B cell (primary cell): ENCODE measurements around the gene GABRR3. TPM values are rescaled to one million over a fixed set of nuclear protein-coding genes. Genes with fewer than 3 reads are reported as not detected.

Experiments
- ATAC-seq: fragments of 200-7000 bp; cut with Tn5 transposase; one replicate; pipeline ENCODE4 v1.10.0; 2021; ENCODE audit warnings: low read depth, mild to moderate bottlenecking, moderate number of reproducible peaks, moderate library complexity
- CTCF ChIA-PET: fragments of 350-600 bp; sonication (Branson Sonifier 250); formaldehyde crosslinking; loops from one replicate; lab custom pipeline; 2021; ENCODE audit warnings: antibody characterized with exemption, inconsistent platforms; lab: Charles Lee
- POLR2A ChIA-PET: fragments of 350-600 bp; sonication (Branson Sonifier 250); formaldehyde crosslinking; loops from one replicate; lab custom pipeline; 2021; ENCODE audit warnings: antibody characterized with exemption; lab: Charles Lee
- DNase-seq: peaks from one replicate; pipeline ENCODE4 v3.0.0; 2013
- H2AFZ ChIP-seq: 2 replicates; pipeline ENCODE4 v1.6.1; 2012; ENCODE audit warnings: mild to moderate bottlenecking, low read depth, low read length; ENCODE audit not compliant: insufficient read depth, poor library complexity, severe bottlenecking
- H3K27ac ChIP-seq, 2 donors: 1 replicate in 1 of 2; 2 replicates in 1 of 2; pipeline ENCODE4 v1.5.1; 2012 to 2013; ENCODE audit warnings: low read length in 2 of 2, mild to moderate bottlenecking in 2 of 2, moderate library complexity in 1 of 2
- H3K27me3 ChIP-seq, 4 experiments: fragments of 200-600 bp in 1 of 4; sonication (generic) in 1 of 4; replicated peaks in 1 of 4; 1 replicate in 2 of 4; 2 replicates in 2 of 4; pipeline versions ENCODE4 v1.6.1 to v1.7.0; 2013 to 2016; ENCODE audit warnings: low read length in 3 of 4, mild to moderate bottlenecking in 2 of 4, mixed read lengths in 1 of 4, moderate library complexity in 1 of 4; ENCODE audit not compliant: insufficient read depth in 4 of 4, control insufficient read depth in 3 of 4; ENCODE audit errors: control extremely low read depth in 1 of 4
- H3K36me3 ChIP-seq, 2 experiments: replicated peaks in 1 of 2; 1 replicate in 1 of 2; 2 replicates in 1 of 2; pipeline versions ENCODE4 v1.6.1 to v1.7.1; 2013; ENCODE audit warnings: low read length in 1 of 2; ENCODE audit not compliant: insufficient read depth in 2 of 2, control insufficient read depth in 1 of 2; ENCODE audit errors: control extremely low read depth in 1 of 2, extremely low read depth in 1 of 2
- H3K4me1 ChIP-seq, 2 donors: fragments of 200-600 bp in 1 of 2; sonication (generic) in 1 of 2; 1 replicate in 1 of 2; 2 replicates in 1 of 2; pipeline versions ENCODE4 v1.5.1 to v1.6.1; 2013 to 2017; ENCODE audit warnings: low read length in 2 of 2; ENCODE audit not compliant: control insufficient read depth in 2 of 2, insufficient read depth in 2 of 2
- H3K4me2 ChIP-seq: replicated peaks from 2 replicates; pipeline ENCODE3; 2012; ENCODE audit warnings: mild to moderate bottlenecking, low read depth, low read length; ENCODE audit not compliant: poor library complexity, severe bottlenecking
- H3K4me3 ChIP-seq, 5 experiments: fragments of 200-600 bp in 1 of 5; sonication (generic) in 1 of 5; 1 replicate in 3 of 5; 2 replicates in 2 of 5; pipeline versions ENCODE4 v1.5.1 to v1.7.0; 2011 to 2016; ENCODE audit warnings: low read length in 4 of 5, mild to moderate bottlenecking in 4 of 5, low read depth in 2 of 5, control low read depth in 1 of 5, moderate library complexity in 1 of 5; ENCODE audit not compliant: insufficient read depth in 1 of 5; ENCODE audit errors: control extremely low read depth in 1 of 5, extremely low read depth in 1 of 5
- H3K79me2 ChIP-seq: fragments of 200-600 bp; sonication (generic); one replicate; pipeline ENCODE4 v1.6.0; 2016; ENCODE audit warnings: low read length; ENCODE audit not compliant: control insufficient read depth, insufficient read depth
- H3K9ac ChIP-seq: fragments of 200-600 bp; sonication (generic); 2 replicates; pipeline ENCODE4 v1.6.1; 2017; ENCODE audit warnings: mild to moderate bottlenecking, low read length, moderate library complexity
- H3K9me3 ChIP-seq, 3 donors: one replicate each; pipeline versions ENCODE4 v1.6.1 to v1.7.1; 2013; ENCODE audit warnings: low read length in 2 of 3; ENCODE audit not compliant: control insufficient read depth in 2 of 3, insufficient read depth in 1 of 3; ENCODE audit errors: control extremely low read depth in 1 of 3
- H4K20me1 ChIP-seq: 2 replicates; pipeline ENCODE4 v1.6.0; 2012; ENCODE audit warnings: mild to moderate bottlenecking, low read length; ENCODE audit not compliant: insufficient read depth, control insufficient read depth, poor library complexity, severe bottlenecking
- H3K27ac Mint-ChIP-seq: one replicate; pipeline ENCODE4 v1.8.0; 2021; ENCODE audit warnings: mixed read lengths
- H3K27me3 Mint-ChIP-seq: one replicate; pipeline ENCODE4 v1.8.0; 2021; ENCODE audit warnings: mixed read lengths
- H3K4me1 Mint-ChIP-seq: one replicate; pipeline ENCODE4 v1.8.0; 2021; ENCODE audit warnings: mixed read lengths
- H3K4me3 Mint-ChIP-seq: one replicate; pipeline ENCODE4 v1.8.0; 2021; ENCODE audit warnings: mixed read lengths
- H3K9me3 Mint-ChIP-seq: one replicate; pipeline ENCODE4 v1.8.0; 2022; ENCODE audit warnings: mixed read lengths; ENCODE audit not compliant: insufficient read depth
- CTCF ChIP-seq: fragments of 200-600 bp; IDR thresholded peaks from one replicate; pipeline ENCODE4 v1.8.0; 2022; ENCODE audit warnings: antibody characterized with exemption, mild to moderate bottlenecking
- EZH2 ChIP-seq: IDR thresholded peaks from 2 replicates; pipeline ENCODE4 v1.6.1; 2012; ENCODE audit warnings: borderline replicate concordance, low read depth, mild to moderate bottlenecking, moderate library complexity, low read length; ENCODE audit not compliant: insufficient read depth, poor library complexity, severe bottlenecking
- WGBS: methylation state at CpG from one replicate; pipeline ENCODE4 v1.1.5; 2013; ENCODE audit warnings: missing lambda C conversion rate; ENCODE audit not compliant: insufficient coverage; 5-methylcytosine and 5-hydroxymethylcytosine counted together
- intact Hi-C: fragments of 100-400 bp; cut with micrococcal nuclease; formaldehyde crosslinking; loops from one replicate; pipeline ENCODE4 v1.10.0; 2022
- polyA plus RNA-seq: library from polyadenylated mRNA; depleted of rRNA; stranded (reverse); fragments of >200 nt; gene quantifications from 2 replicates; pipeline ENCODE4 v1.2.3, GENCODE V29; 2012
- total RNA-seq, 2 donors: library from RNA; stranded (reverse); fragments of 120-200 nt in 1 of 2; gene quantifications; 1 replicate in 1 of 2; 2 replicates in 1 of 2; pipeline versions ENCODE4 v1.2.3 to v1.2.4, GENCODE V29; 2013 to 2022

The GABRR3 gene
- total and polyA plus RNA-seq, 2 donors (not counting 1 experiment from before 2014, with no cell fraction given) = not detected

DNA sequence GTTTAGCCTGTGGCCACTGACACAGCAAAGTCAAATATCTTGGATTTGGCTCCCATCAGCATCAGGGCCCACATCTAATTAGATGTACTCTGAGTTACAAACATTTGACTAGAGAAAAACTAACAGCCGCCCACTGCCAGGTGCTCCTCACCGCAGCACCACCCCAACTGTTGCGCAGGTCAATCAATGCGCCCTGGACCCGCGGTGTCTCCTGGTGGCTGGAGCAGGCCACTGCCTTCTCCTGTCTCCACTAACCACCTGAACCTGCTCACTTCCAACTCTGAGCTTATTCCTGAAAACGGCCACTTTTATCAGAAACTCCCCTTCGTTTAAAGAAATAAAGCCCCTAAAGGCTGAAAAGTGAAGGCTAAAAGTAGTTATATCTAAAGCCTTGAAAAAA is 67.1 kb downstream of the GABRR3 start:
- no peak overlapping the region for H2AFZ ChIP-seq
- no peaks in the 10 kb centered on the region for H3K27me3 Mint-ChIP-seq
- H3K27ac Mint-ChIP-seq = no peak overlapping the region
- ChIA-PET POLR2A (no interaction called here), CTCF (interaction anchor here (0.7 kb wide), 1 partner anchor 55 kb away, joined by 3 read pairs; no protein-coding TSS in a partner anchor)
- TF ChIP-seq EZH2 = no peak
- TF ChIP-seq CTCF = no peak
- no peaks in the 10 kb centered on the region for H3K9me3 Mint-ChIP-seq
- H4K20me1 ChIP-seq = peaks cover 6% of the 10 kb centered on the region
- DNase-seq (no peak), ATAC-seq (no peak)
- H3K27ac ChIP-seq = no peak overlapping the region
- H3K4me3 Mint-ChIP-seq = no peak overlapping the region
- peaks cover 33% of the 10 kb centered on the region for H3K79me2 ChIP-seq
- peaks cover 44% of the 10 kb centered on the region for H3K4me1 Mint-ChIP-seq
- no peak overlapping the region for H3K4me2 ChIP-seq
- peaks cover 0 to 15% of the 10 kb centered on the region in 2 experiments for H3K36me3 ChIP-seq
- no peak overlapping the region for H3K9ac ChIP-seq
- 100% methylated on average over 6 of the region's 8 CpGs for WGBS
- H3K4me1 ChIP-seq = peaks cover 13 to 15% of the 10 kb centered on the region in 2 donors
- H3K27me3 ChIP-seq = no peaks in the 10 kb centered on the region
- intact Hi-C loops = no loop called here
- no peak overlapping the region for H3K4me3 ChIP-seq
- no peaks in the 10 kb centered on the region for H3K9me3 ChIP-seq

GRCh38 chr3:97960993-97961766 is 73.9 kb downstream of the GABRR3 start:
- Histone ChIP-seq H3K9me3 (no peaks in the 10 kb centered on the region), H3K27me3 (no peaks in the 10 kb centered on the region), H3K36me3 (peaks cover 0 to 49% of the 10 kb centered on the region in 2 experiments), H3K4me3 (no peak overlapping the region), H3K27ac (no peak overlapping the region), H3K4me1 (no peaks in the 10 kb centered on the region), H2AFZ (no peak overlapping the region), H3K4me2 (no peak overlapping the region), H3K9ac (no peak overlapping the region), H3K79me2 (peaks cover 18% of the 10 kb centered on the region), H4K20me1 (peaks cover 10% of the 10 kb centered on the region)
- no peaks in the 10 kb centered on the region for H3K9me3 Mint-ChIP-seq
- H3K4me3 Mint-ChIP-seq = no peak overlapping the region
- 100% methylated on average over 1 of the region's 8 CpGs for WGBS
- POLR2A ChIA-PET = no interaction called here
- no peak for TF ChIP-seq CTCF
- no peak for TF ChIP-seq EZH2
- intact Hi-C loops = no loop called here
- H3K4me1 Mint-ChIP-seq = peaks cover 15% of the 10 kb centered on the region
- ATAC-seq = no peak
- no peak overlapping the region for H3K27ac Mint-ChIP-seq
- DNase-seq = no peak
- no peaks in the 10 kb centered on the region for H3K27me3 Mint-ChIP-seq
- CTCF ChIA-PET = no interaction called here
